Parathyroid adenoma (tissue), 2 donors: ENCODE data around the gene KIRREL2.

ENCODE experiments used
- H2AFZ ChIP-seq: fragments of 300-600 bp; sonication (generic); one replicate; pipeline ENCODE4 v1.7.0; 2017; ENCODE audit warnings: antibody characterized with exemption, mild to moderate bottlenecking
- H3K27ac ChIP-seq: fragments of 300-600 bp; sonication (generic); one replicate; pipeline ENCODE4 v1.7.0; 2017
- H3K27me3 ChIP-seq: fragments of 300-600 bp; sonication (generic); one replicate; pipeline ENCODE4 v1.7.0; 2017; ENCODE audit warnings: low read length; ENCODE audit not compliant: control insufficient read depth, insufficient read depth
- H3K36me3 ChIP-seq: fragments of 300-600 bp; sonication (generic); one replicate; pipeline ENCODE4 v1.7.0; 2017; ENCODE audit warnings: low read length; ENCODE audit not compliant: control insufficient read depth, insufficient read depth
- H3K4me1 ChIP-seq: fragments of 300-600 bp; sonication (generic); one replicate; pipeline ENCODE4 v1.7.0; 2017; ENCODE audit warnings: control low read depth
- H3K4me2 ChIP-seq: fragments of 300-600 bp; sonication (generic); one replicate; pipeline ENCODE4 v1.7.0; 2017; ENCODE audit warnings: low read length
- H3K4me3 ChIP-seq: fragments of 300-600 bp; sonication (generic); one replicate; pipeline ENCODE4 v1.7.0; 2017; ENCODE audit warnings: low read depth, low read length
- H3K79me2 ChIP-seq: fragments of 300-600 bp; sonication (generic); one replicate; pipeline ENCODE4 v1.7.0; 2017; ENCODE audit warnings: control low read depth
- H3K9ac ChIP-seq: fragments of 300-600 bp; sonication (generic); one replicate; pipeline ENCODE4 v1.7.0; 2017; ENCODE audit warnings: mild to moderate bottlenecking
- H3K9me3 ChIP-seq: fragments of 300-600 bp; sonication (generic); one replicate; pipeline ENCODE4 v1.7.0; 2017; ENCODE audit warnings: low read length; ENCODE audit not compliant: control insufficient read depth
- CTCF ChIP-seq: fragments of 300-600 bp; sonication (generic); IDR thresholded peaks from one replicate; pipeline ENCODE4 v1.7.0; 2017; ENCODE audit warnings: antibody characterized with exemption, mild to moderate bottlenecking
- donor health status: primary hyperparathyroidism.

Gene KIRREL2

GRCh38 chr19:35841961-35842595 lies 14.6 kb upstream of the KIRREL2 start:
- H2AFZ ChIP-seq: no peak overlapping the region
- H3K4me1 ChIP-seq: no peaks in the 10 kb centered on the region
- H3K79me2 ChIP-seq: no peaks in the 10 kb centered on the region
- H3K36me3 ChIP-seq: no peaks in the 10 kb centered on the region
- no peak overlapping the region for H3K9ac ChIP-seq
- no peak overlapping the region for H3K4me2 ChIP-seq
- no peak for TF ChIP-seq CTCF
- no peak overlapping the region for H3K27ac ChIP-seq
- H3K27me3 ChIP-seq: peaks cover 11% of the 10 kb centered on the region
- H3K4me3 ChIP-seq: no peak overlapping the region
- no peaks in the 10 kb centered on the region for H3K9me3 ChIP-seq

- Histone ChIP-seq H2AFZ (no peak overlapping the region), H3K4me3 (no peak overlapping the region), H3K27me3 (peaks cover 11% of the 10 kb centered on the region), H3K27ac (no peak overlapping the region), H3K9ac (no peak overlapping the region), H3K4me2 (no peak overlapping the region), H3K9me3 (no peaks in the 10 kb centered on the region), H3K36me3 (no peaks in the 10 kb centered on the region), H3K4me1 (no peaks in the 10 kb centered on the region), H3K79me2 (no peaks in the 10 kb centered on the region)
- no peak for TF ChIP-seq CTCF
Measured at GRCh38 chr19:35842666-35843272, 13.9 kb upstream of the KIRREL2 start.

GRCh38 chr19:35843676-35844481 lies 12.8 kb upstream of the KIRREL2 start:
- no peak for TF ChIP-seq CTCF
- H3K36me3 ChIP-seq: no peaks in the 10 kb centered on the region
- no peaks in the 10 kb centered on the region for H3K9me3 ChIP-seq
- no peaks in the 10 kb centered on the region for H3K79me2 ChIP-seq
- H3K4me2 ChIP-seq: no peak overlapping the region
- no peak overlapping the region for H3K27ac ChIP-seq
- H3K4me3 ChIP-seq: no peak overlapping the region
- peaks cover 11% of the 10 kb centered on the region for H3K27me3 ChIP-seq
- peaks cover 8% of the 10 kb centered on the region for H3K4me1 ChIP-seq
- no peak overlapping the region for H3K9ac ChIP-seq
- H2AFZ ChIP-seq: no peak overlapping the region

GRCh38 chr19:35844482-35845214 lies 12.1 kb upstream of the KIRREL2 start:
- no peak overlapping the region for H3K4me3 ChIP-seq
- H3K4me1 ChIP-seq: peaks cover 14% of the 10 kb centered on the region
- peaks cover 11% of the 10 kb centered on the region for H3K27me3 ChIP-seq
- H3K4me2 ChIP-seq: no peak overlapping the region
- no peaks in the 10 kb centered on the region for H3K36me3 ChIP-seq
- no peak for TF ChIP-seq CTCF
- no peak overlapping the region for H3K27ac ChIP-seq
- H3K79me2 ChIP-seq: no peaks in the 10 kb centered on the region
- H2AFZ ChIP-seq: no peak overlapping the region
- no peak overlapping the region for H3K9ac ChIP-seq
- no peaks in the 10 kb centered on the region for H3K9me3 ChIP-seq
